Activated CD8-positive, alpha-beta memory T cell treated with anti-CD3 and anti-CD28 coated beads for 24 hours (primary cell): ENCODE data around the gene PRKG1.
A peak's percentile ranks its signal among the peaks of the same experiment; 100 is the strongest.
"Not testable (repeated sequence)": the region's sequence is repeated elsewhere in the genome, so short reads cannot be mapped to it uniquely, and the experiment has no call there.

ENCODE experiments used
- DNase-seq: peaks from one replicate; pipeline ENCODE4 v3.0.0-alpha.2; 2020

Gene PRKG1

GRCh38 chr10:51343391-51343790, 269.1 kb downstream of the PRKG1 start:
- DNase-seq = no peak

- no peak for DNase-seq
Observed at GRCh38 chr10:51344371-51344770, 270.1 kb downstream of the PRKG1 start.

- no peak for DNase-seq
Observed at GRCh38 chr10:51348622-51349021, 274.3 kb downstream of the PRKG1 start.

GRCh38 chr10:51357170-51357569, 282.9 kb downstream of the PRKG1 start:
- DNase-seq = no peak

- DNase-seq = no peak
Observed at GRCh38 chr10:51358227-51358626, 283.9 kb downstream of the PRKG1 start.

GRCh38 chr10:51363415-51363814, 289.1 kb downstream of the PRKG1 start:
- no peak for DNase-seq

- DNase-seq = no peak
Observed at GRCh38 chr10:51364674-51365073, 290.4 kb downstream of the PRKG1 start.

- DNase-seq = no peak
Observed at GRCh38 chr10:51366044-51366443, 291.8 kb downstream of the PRKG1 start.

GRCh38 chr10:51367127-51367526, 292.8 kb downstream of the PRKG1 start:
- DNase-seq = no peak

- no peak for DNase-seq
Observed at GRCh38 chr10:51367694-51368093, 293.4 kb downstream of the PRKG1 start.

GRCh38 chr10:51368943-51369342, 294.7 kb downstream of the PRKG1 start:
- DNase-seq = no peak

- DNase-seq = no peak
Observed at GRCh38 chr10:51369903-51370302, 295.6 kb downstream of the PRKG1 start.

GRCh38 chr10:51371743-51372142, 297.5 kb downstream of the PRKG1 start:
- no peak for DNase-seq

- DNase-seq = no peak
Observed at GRCh38 chr10:51375790-51376189, 301.5 kb downstream of the PRKG1 start.

- DNase-seq = no peak
Observed at GRCh38 chr10:51377070-51377931, 303.0 kb downstream of the PRKG1 start.

- no peak for DNase-seq
Observed at GRCh38 chr10:51377932-51378599, 303.8 kb downstream of the PRKG1 start.

- DNase-seq = no peak
Observed at GRCh38 chr10:51382181-51382580, 307.9 kb downstream of the PRKG1 start.

- no peak for DNase-seq
Observed at GRCh38 chr10:51384971-51385370, 310.7 kb downstream of the PRKG1 start.

- DNase-seq = no peak
Observed at GRCh38 chr10:51386248-51386885, 312.1 kb downstream of the PRKG1 start.

- peak; percentile 68 for DNase-seq
Observed at GRCh38 chr10:51389415-51390321, 315.4 kb downstream of the PRKG1 start.

- DNase-seq = not testable (repeated sequence)
Observed at GRCh38 chr10:51393006-51393405, 318.7 kb downstream of the PRKG1 start.

- no peak for DNase-seq
Observed at GRCh38 chr10:51394039-51394438, 319.8 kb downstream of the PRKG1 start.

GRCh38 chr10:51397244-51397643, 323.0 kb downstream of the PRKG1 start:
- no peak for DNase-seq
